Measurements from ENCODE around the gene TBC1D14.

The TBC1D14 gene

DNA sequence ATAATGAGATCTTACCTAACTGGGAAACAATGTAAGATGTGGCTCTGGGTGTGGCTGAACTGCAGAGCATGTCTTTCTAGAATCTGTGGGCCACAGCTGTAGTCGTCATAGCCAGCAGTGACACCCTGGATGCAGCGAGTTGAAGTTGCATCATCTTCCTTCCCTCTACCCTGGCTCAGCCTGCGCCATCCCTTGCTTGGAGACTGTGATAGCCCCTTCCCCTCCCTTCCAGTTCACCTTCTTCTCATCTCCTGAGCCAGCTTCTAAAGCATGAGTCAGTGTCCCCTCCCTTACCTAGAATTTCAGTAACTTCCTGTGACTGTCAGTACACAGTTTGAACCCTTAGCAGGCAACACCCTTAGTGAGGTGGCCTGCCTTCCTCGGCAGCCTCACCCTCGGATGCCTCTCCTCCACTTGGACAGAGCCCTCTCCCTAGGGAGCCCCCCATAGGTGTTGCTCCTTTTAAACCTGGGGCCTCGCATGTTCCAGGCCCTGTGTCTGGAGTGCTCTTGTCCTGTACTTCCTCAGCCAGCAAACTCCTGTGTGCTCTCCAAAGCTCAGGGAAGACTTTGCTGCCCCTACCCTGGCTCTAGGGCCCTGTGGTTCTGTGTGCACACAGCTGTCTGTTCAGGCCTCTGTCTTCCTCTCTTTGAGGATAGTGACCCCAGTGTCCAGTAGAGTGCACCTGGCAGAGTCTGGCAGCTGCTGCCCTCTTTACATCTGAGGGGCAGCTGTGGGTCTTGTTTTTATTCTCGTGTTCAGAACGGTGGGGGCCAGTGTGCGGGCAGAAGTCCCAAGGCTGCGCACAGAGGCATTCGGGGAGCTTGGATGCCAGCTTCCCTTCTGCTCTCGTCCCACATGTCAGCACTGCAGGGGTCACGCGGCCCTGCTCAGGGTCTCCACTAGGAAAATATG is 89.8 kb downstream of the TBC1D14 start:
- H4K12ac ChIP-seq (ENCODE audit: low read depth, low read length): no peak overlapping the region

DNA sequence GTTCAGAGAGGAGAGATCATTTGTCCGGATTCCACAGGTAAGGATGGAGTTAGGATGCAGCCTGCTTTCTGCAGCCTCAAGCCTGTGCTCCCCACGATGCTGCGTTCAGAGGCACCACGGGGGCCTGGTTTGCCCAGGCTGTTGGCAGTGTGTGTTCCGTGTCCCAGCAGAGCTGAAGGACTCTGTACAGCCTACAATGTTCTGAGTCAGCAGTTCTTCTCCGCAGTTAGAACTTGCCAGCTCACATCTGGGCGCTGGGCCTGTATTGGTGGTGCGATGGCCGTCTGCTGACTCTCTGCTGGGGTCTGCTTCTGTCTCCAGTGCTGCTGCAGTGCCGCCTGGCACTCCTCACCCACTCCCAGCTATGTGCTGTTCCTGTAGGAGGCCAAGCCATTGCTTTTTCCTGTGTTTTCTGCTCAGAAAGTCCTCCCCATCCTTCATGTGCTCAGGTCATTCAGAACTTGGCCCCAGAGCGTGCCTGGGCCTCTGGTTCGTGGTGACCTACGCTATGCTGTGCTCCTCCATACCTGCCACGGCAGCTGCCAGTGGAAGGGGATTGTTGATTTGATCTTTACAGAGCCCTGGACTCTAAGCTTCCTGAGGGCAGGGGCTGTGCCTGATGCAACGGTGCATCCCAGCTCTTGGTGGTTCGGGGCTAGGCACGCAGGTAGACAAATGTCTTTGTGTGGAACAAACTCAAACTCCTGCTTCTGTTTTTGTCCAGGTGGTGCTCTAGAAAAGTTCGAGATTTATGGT is 91.0 kb downstream of the TBC1D14 start:
- no peaks in the 10 kb centered on the region for H3K79me2 ChIP-seq (ENCODE audit: control insufficient read depth, insufficient read depth, low read length, poor library complexity)
- H3K14ac ChIP-seq (ENCODE audit: low read length): no peak overlapping the region
- H3K9me3 ChIP-seq (ENCODE audit: insufficient read depth, low read depth, low read length): no peaks in the 10 kb centered on the region
- H3K23ac ChIP-seq (ENCODE audit: low read length): no peak overlapping the region
- no peak overlapping the region for H3K4ac ChIP-seq (ENCODE audit: low read depth, low read length)
- no peaks in the 10 kb centered on the region for H3K27me3 ChIP-seq (ENCODE audit: insufficient read depth, low read length)
- no peak overlapping the region for H3K9ac ChIP-seq (ENCODE audit: low read length)
- peaks cover 0 to 6% of the 10 kb centered on the region in 2 experiments for H3K4me1 ChIP-seq (ENCODE audit: control insufficient read depth in 1 of 2, insufficient read depth in 2 of 2, low read length in 2 of 2)
- no CpG with 5 or more reads among the region's 18 CpGs for whole genome bisulfite sequencing (ENCODE audit: extremely low coverage, insufficient coverage, insufficient read length)
- H2BK12ac ChIP-seq (ENCODE audit: low read length): no peak overlapping the region
- no peak overlapping the region for H2BK120ac ChIP-seq (ENCODE audit: insufficient read depth, low read length, poor library complexity)
- H4K91ac ChIP-seq (ENCODE audit: low read depth, low read length): no peak overlapping the region
- DNase-seq: no peak
- no peak overlapping the region for H3K27ac ChIP-seq (ENCODE audit: low read depth, low read length)
- no peak overlapping the region for H2BK5ac ChIP-seq (ENCODE audit: low read depth, low read length, poor library complexity)
- no peak overlapping the region for H3K4me3 ChIP-seq (ENCODE audit: low read depth, low read length)
- no peaks in the 10 kb centered on the region for H3K79me1 ChIP-seq (ENCODE audit: low read length)
- peaks cover 47 to 50% of the 10 kb centered on the region in 2 experiments for H3K36me3 ChIP-seq (ENCODE audit: control insufficient read depth in 1 of 2, insufficient read depth in 2 of 2, low read length in 2 of 2)
- H4K8ac ChIP-seq (ENCODE audit: low read depth, low read length): no peak overlapping the region
- H3K4me2 ChIP-seq (ENCODE audit: low read length): no peak overlapping the region
- no peak overlapping the region for H3K18ac ChIP-seq (ENCODE audit: low read length)
- no peak overlapping the region for H4K12ac ChIP-seq (ENCODE audit: low read depth, low read length)
- no peak overlapping the region for H2AK5ac ChIP-seq (ENCODE audit: low read length)
- H2AFZ ChIP-seq (ENCODE audit: insufficient read depth, low read length, poor library complexity): no peak overlapping the region

More for the DNA sequence above, 89.8 kb downstream of the TBC1D14 start:
- DNase-seq: peak; percentile 57 to 67
- Histone ChIP-seq H3K27me3 (ENCODE audit: insufficient read depth, low read length) (no peaks in the 10 kb centered on the region), H3K23ac (ENCODE audit: low read length) (no peak overlapping the region), H3K9ac (ENCODE audit: low read length) (no peak overlapping the region), H2AK5ac (ENCODE audit: low read length) (no peak overlapping the region), H3K4ac (ENCODE audit: low read depth, low read length) (no peak overlapping the region), H3K27ac (ENCODE audit: low read depth, low read length) (no peak overlapping the region), H2AFZ (ENCODE audit: insufficient read depth, low read length, poor library complexity) (no peak overlapping the region), H3K9me3 (ENCODE audit: insufficient read depth, low read depth, low read length) (no peaks in the 10 kb centered on the region), H2BK120ac (ENCODE audit: insufficient read depth, low read length, poor library complexity) (no peak overlapping the region), H3K4me1 (ENCODE audit: control insufficient read depth in 1 of 2, insufficient read depth in 2 of 2, low read length in 2 of 2) (peaks cover 0 to 6% of the 10 kb centered on the region in 2 experiments), H4K8ac (ENCODE audit: low read depth, low read length) (no peak overlapping the region), H3K79me2 (ENCODE audit: control insufficient read depth, insufficient read depth, low read length, poor library complexity) (no peaks in the 10 kb centered on the region), H3K14ac (ENCODE audit: low read length) (no peak overlapping the region), H2BK12ac (ENCODE audit: low read length) (no peak overlapping the region), H3K4me3 (ENCODE audit: low read depth, low read length) (no peak overlapping the region), H2BK5ac (ENCODE audit: low read depth, low read length, poor library complexity) (no peak overlapping the region), H4K91ac (ENCODE audit: low read depth, low read length) (no peak overlapping the region), H3K18ac (ENCODE audit: low read length) (no peak overlapping the region), H3K36me3 (ENCODE audit: control insufficient read depth in 1 of 2, insufficient read depth in 2 of 2, low read length in 2 of 2) (peaks cover 47 to 51% of the 10 kb centered on the region in 2 experiments), H3K4me2 (ENCODE audit: low read length) (no peak overlapping the region), H3K79me1 (ENCODE audit: low read length) (no peaks in the 10 kb centered on the region)
- no CpG with 5 or more reads among the region's 14 CpGs for WGBS (ENCODE audit: extremely low coverage, insufficient coverage, insufficient read length)

DNA sequence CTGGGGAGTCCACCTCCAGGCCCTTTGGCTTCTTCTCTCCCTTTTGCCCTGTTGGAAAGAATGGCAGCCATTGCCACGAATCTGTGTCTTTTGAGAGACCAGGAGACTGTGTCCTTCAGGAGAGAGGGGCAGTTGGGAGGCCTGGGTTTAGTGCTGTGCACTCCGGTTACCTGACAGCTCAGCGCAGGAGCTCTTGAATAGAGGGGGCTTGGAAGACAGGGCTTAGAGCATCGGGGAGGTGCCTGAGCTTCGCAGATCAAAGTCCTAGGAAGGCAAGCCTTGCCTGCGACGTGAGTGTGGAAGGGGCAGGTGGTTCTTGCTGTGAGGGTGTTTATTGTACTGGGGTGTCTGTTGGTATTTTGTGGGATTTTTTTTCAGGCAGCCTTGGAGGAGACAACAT is 91.6 kb downstream of the TBC1D14 start:
- no peaks in the 10 kb centered on the region for H3K27me3 ChIP-seq (ENCODE audit: insufficient read depth, low read length)
- H3K27ac ChIP-seq (ENCODE audit: low read depth, low read length): no peak overlapping the region
- WGBS (ENCODE audit: extremely low coverage, insufficient coverage, insufficient read length): no CpG with 5 or more reads among the region's 7 CpGs
- H4K8ac ChIP-seq (ENCODE audit: low read depth, low read length): no peak overlapping the region
- peaks cover 47 to 50% of the 10 kb centered on the region in 2 experiments for H3K36me3 ChIP-seq (ENCODE audit: control insufficient read depth in 1 of 2, insufficient read depth in 2 of 2, low read length in 2 of 2)
- no peak overlapping the region for H3K14ac ChIP-seq (ENCODE audit: low read length)
- no peak overlapping the region for H2BK5ac ChIP-seq (ENCODE audit: low read depth, low read length, poor library complexity)
- no peak overlapping the region for H4K91ac ChIP-seq (ENCODE audit: low read depth, low read length)
- no peaks in the 10 kb centered on the region for H3K79me1 ChIP-seq (ENCODE audit: low read length)
- H2BK120ac ChIP-seq (ENCODE audit: insufficient read depth, low read length, poor library complexity): no peak overlapping the region
- peaks cover 0 to 6% of the 10 kb centered on the region in 2 experiments for H3K4me1 ChIP-seq (ENCODE audit: control insufficient read depth in 1 of 2, insufficient read depth in 2 of 2, low read length in 2 of 2)
- no peak for DNase-seq
- H2AK5ac ChIP-seq (ENCODE audit: low read length): no peak overlapping the region
- no peaks in the 10 kb centered on the region for H3K9me3 ChIP-seq (ENCODE audit: insufficient read depth, low read depth, low read length)
- no peak overlapping the region for H3K4me2 ChIP-seq (ENCODE audit: low read length)
- H2BK12ac ChIP-seq (ENCODE audit: low read length): no peak overlapping the region
- no peak overlapping the region for H4K12ac ChIP-seq (ENCODE audit: low read depth, low read length)
- no peak overlapping the region for H2AFZ ChIP-seq (ENCODE audit: insufficient read depth, low read length, poor library complexity)
- H3K4me3 ChIP-seq (ENCODE audit: low read depth, low read length): no peak overlapping the region
- no peak overlapping the region for H3K18ac ChIP-seq (ENCODE audit: low read length)
- H3K4ac ChIP-seq (ENCODE audit: low read depth, low read length): no peak overlapping the region
- no peak overlapping the region for H3K23ac ChIP-seq (ENCODE audit: low read length)
- no peak overlapping the region for H3K9ac ChIP-seq (ENCODE audit: low read length)
- no peaks in the 10 kb centered on the region for H3K79me2 ChIP-seq (ENCODE audit: control insufficient read depth, insufficient read depth, low read length, poor library complexity)

DNA sequence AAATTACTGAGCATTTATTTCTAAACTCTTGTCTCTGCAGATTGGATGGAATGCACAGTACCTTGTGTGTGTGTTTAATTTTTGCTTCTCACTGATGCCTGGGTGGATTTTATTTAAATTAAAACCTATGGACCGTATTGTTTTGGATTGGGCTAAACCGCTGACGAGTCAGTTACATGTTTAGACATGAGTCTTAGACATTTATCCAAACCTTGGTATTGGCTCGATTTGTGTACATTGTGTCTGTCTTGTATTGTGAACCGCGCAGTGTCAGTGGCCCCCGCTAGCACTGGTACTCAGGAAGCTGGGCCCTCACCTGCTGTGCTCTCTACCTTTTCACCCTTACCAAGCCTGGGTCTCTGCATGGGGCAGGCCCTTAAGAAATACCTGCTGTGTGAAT is 92.7 kb downstream of the TBC1D14 start:
- H3K79me1 ChIP-seq (ENCODE audit: low read length): no peaks in the 10 kb centered on the region
- no peak overlapping the region for H2BK5ac ChIP-seq (ENCODE audit: low read depth, low read length, poor library complexity)
- no peak overlapping the region for H3K23ac ChIP-seq (ENCODE audit: low read length)
- no peak overlapping the region for H4K91ac ChIP-seq (ENCODE audit: low read depth, low read length)
- WGBS (ENCODE audit: extremely low coverage, insufficient coverage, insufficient read length): no CpG with 5 or more reads among the region's 7 CpGs
- no peak overlapping the region for H4K8ac ChIP-seq (ENCODE audit: low read depth, low read length)
- H3K27ac ChIP-seq (ENCODE audit: low read depth, low read length): no peak overlapping the region
- H3K36me3 ChIP-seq (ENCODE audit: control insufficient read depth in 1 of 2, insufficient read depth in 2 of 2, low read length in 2 of 2): peaks cover 42 to 46% of the 10 kb centered on the region in 2 experiments
- no peak overlapping the region for H3K14ac ChIP-seq (ENCODE audit: low read length)
- no peaks in the 10 kb centered on the region for H3K79me2 ChIP-seq (ENCODE audit: control insufficient read depth, insufficient read depth, low read length, poor library complexity)
- H4K12ac ChIP-seq (ENCODE audit: low read depth, low read length): no peak overlapping the region
- no peak overlapping the region for H3K4me2 ChIP-seq (ENCODE audit: low read length)
- no peak for DNase-seq
- no peak overlapping the region for H3K4ac ChIP-seq (ENCODE audit: low read depth, low read length)
- no peak overlapping the region for H2BK12ac ChIP-seq (ENCODE audit: low read length)
- H3K4me3 ChIP-seq (ENCODE audit: low read depth, low read length): no peak overlapping the region
- H3K18ac ChIP-seq (ENCODE audit: low read length): no peak overlapping the region
- no peak overlapping the region for H3K9ac ChIP-seq (ENCODE audit: low read length)
- no peaks in the 10 kb centered on the region for H3K27me3 ChIP-seq (ENCODE audit: insufficient read depth, low read length)
- no peak overlapping the region for H2AFZ ChIP-seq (ENCODE audit: insufficient read depth, low read length, poor library complexity)
- peaks cover 0 to 6% of the 10 kb centered on the region in 2 experiments for H3K4me1 ChIP-seq (ENCODE audit: control insufficient read depth in 1 of 2, insufficient read depth in 2 of 2, low read length in 2 of 2)
- no peak overlapping the region for H2BK120ac ChIP-seq (ENCODE audit: insufficient read depth, low read length, poor library complexity)
- H3K9me3 ChIP-seq (ENCODE audit: insufficient read depth, low read depth, low read length): no peaks in the 10 kb centered on the region
- H2AK5ac ChIP-seq (ENCODE audit: low read length): no peak overlapping the region

Data from trophoblast cell (in vitro differentiated cells and primary cell).